HCT116 (cell line): ENCODE measurements around the gene OR2AE1. TPM values are rescaled to one million over a fixed set of nuclear protein-coding genes. Genes with fewer than 3 reads are reported as not detected.
"Not testable (repeated sequence)": the region's sequence is repeated elsewhere in the genome, so short reads cannot be mapped to it uniquely, and the experiment has no call there.

Experiments
- ATAC-seq: fragments of 200-7000 bp; cut with Tn5 transposase; 2 replicates; pipeline ENCODE4 v1.9.1; 2020; ENCODE audit warnings: mild to moderate bottlenecking, moderate library complexity
- BruUV-seq: library from RNA; stranded (reverse); fragments of 400-500 nt; replicated peaks from 2 replicates; lab custom pipeline; 2021; lab: Mats Ljungman, UMichigan
- CTCF ChIA-PET: fragments of 300-600 bp; sonication (Branson Sonifier 250); formaldehyde crosslinking; loops from one replicate; lab custom pipeline; 2021; ENCODE audit warnings: antibody characterized with exemption; lab: Charles Lee
- POLR2A ChIA-PET: fragments of 300-600, 350-600 bp; sonication (Branson Sonifier 250); formaldehyde crosslinking; loops from one replicate; lab custom pipeline; 2021; ENCODE audit warnings: antibody characterized with exemption; lab: Charles Lee
- RAD21 ChIA-PET, 2 experiments: fragments of 300-600 bp; sonication (Branson Sonifier 250); formaldehyde crosslinking; loops; one replicate each; lab custom pipeline; 2023; ENCODE audit warnings: low total read pairs in 2 of 2; ENCODE audit not compliant: uncharacterized antibody in 2 of 2, unreplicated experiment in 2 of 2, low non-redundant PET in 1 of 2; lab: Charles Lee
- DNase-seq: peaks from one replicate; pipeline ENCODE4 v3.0.0-alpha.2; 2010; ENCODE audit warnings: low read depth, low spot score
- H2AFZ ChIP-seq: fragments of 200-600 bp; shearing (Covaris generic), sonication (generic); 2 replicates; pipeline ENCODE4 v1.6.1; 2017; ENCODE audit warnings: low read depth, mixed run types, mixed read lengths, antibody characterized with exemption, low read length; ENCODE audit not compliant: poor library complexity, severe bottlenecking
- H3K27ac ChIP-seq: 2 replicates; pipeline ENCODE4 v1.5.1; 2012; ENCODE audit warnings: low read depth, low read length
- H3K27me3 ChIP-seq: fragments of 200-600 bp; sonication (generic); 2 replicates; pipeline ENCODE4 v1.6.1; 2016; ENCODE audit warnings: mixed run types, low read length, mixed read lengths; ENCODE audit not compliant: insufficient read depth
- H3K36me3 ChIP-seq, 2 experiments: fragments of 200-500 bp in 1 of 2; fragments of 200-600 bp in 1 of 2; sonication (Bioruptor generic) in 1 of 2; sonication (generic) in 1 of 2; 2 replicates each; pipeline versions ENCODE4 v1.5.1 to v1.6.1; 2014 to 2016; ENCODE audit warnings: low read length in 2 of 2, inconsistent platforms in 1 of 2, mixed read lengths in 1 of 2, mixed run types in 1 of 2; ENCODE audit not compliant: insufficient read depth in 2 of 2, control insufficient read depth in 1 of 2
- H3K4me1 ChIP-seq, 2 experiments: fragments of 200-600 bp in 1 of 2; sonication (generic) in 1 of 2; 2 replicates each; pipeline versions ENCODE4 v1.5.1 to v1.6.1; 2012 to 2017; ENCODE audit warnings: low read length in 2 of 2, inconsistent platforms in 1 of 2, mild to moderate bottlenecking in 1 of 2, mixed read lengths in 1 of 2, mixed run types in 1 of 2, moderate library complexity in 1 of 2; ENCODE audit not compliant: insufficient read depth in 2 of 2, control insufficient read depth in 1 of 2
- H3K4me2 ChIP-seq: fragments of 200-600 bp; sonication (generic); 2 replicates; pipeline ENCODE4 v1.6.1; 2017; ENCODE audit warnings: mixed run types, low read length, mixed read lengths
- H3K4me3 ChIP-seq, 2 experiments: fragments of 200-600 bp in 1 of 2; sonication (generic) in 1 of 2; replicated peaks in 1 of 2; 2 replicates each; pipeline ENCODE4 v1.5.1; 2011 to 2016; ENCODE audit warnings: low read length in 2 of 2, control low read depth in 1 of 2, low read depth in 1 of 2, mild to moderate bottlenecking in 1 of 2, mixed read lengths in 1 of 2, mixed run types in 1 of 2
- H3K79me2 ChIP-seq: fragments of 200-600 bp; sonication (generic); 2 replicates; pipeline ENCODE4 v1.6.1; 2017; ENCODE audit warnings: mild to moderate bottlenecking, mixed run types, low read length, moderate library complexity, mixed read lengths; ENCODE audit not compliant: insufficient read depth
- H3K9ac ChIP-seq: fragments of 200-600 bp; sonication (generic); 2 replicates; pipeline ENCODE4 v1.6.1; 2016; ENCODE audit warnings: low read length, mixed read lengths
- H3K9me2 ChIP-seq: fragments of 200-600 bp; sonication (generic), shearing (Covaris generic); 2 replicates; pipeline ENCODE4 v1.6.1; 2017; ENCODE audit warnings: mixed run types, mild to moderate bottlenecking, moderate library complexity; ENCODE audit not compliant: insufficient read depth
- H3K9me3 ChIP-seq, 2 experiments: fragments of 200-500 bp in 1 of 2; fragments of 200-600 bp in 1 of 2; sonication (Bioruptor generic) in 1 of 2; sonication (generic) in 1 of 2; 2 replicates each; pipeline ENCODE4 v1.6.1; 2014 to 2017; ENCODE audit warnings: low read length in 2 of 2, mixed read lengths in 2 of 2, inconsistent platforms in 1 of 2, low read depth in 1 of 2, mild to moderate bottlenecking in 1 of 2, mixed run types in 1 of 2, moderate library complexity in 1 of 2; ENCODE audit not compliant: control insufficient read depth in 1 of 2, insufficient read depth in 1 of 2
- H4K20me1 ChIP-seq: fragments of 200-600 bp; sonication (generic), shearing (Covaris generic); 2 replicates; pipeline ENCODE4 v1.6.1; 2017; ENCODE audit warnings: mixed run types, mild to moderate bottlenecking, moderate library complexity; ENCODE audit not compliant: insufficient read depth
- CEBPB ChIP-seq: IDR thresholded peaks from 2 replicates; pipeline ENCODE4 v1.6.1; 2012; ENCODE audit warnings: low read depth
- ELF1 ChIP-seq: IDR thresholded peaks from 2 replicates; pipeline ENCODE4 v1.6.1; 2012; ENCODE audit warnings: low read depth, borderline replicate concordance
- EZH2phosphoT487 ChIP-seq: fragments of 200-600 bp; IDR thresholded peaks from 2 replicates; pipeline ENCODE4 v1.6.1; 2018; ENCODE audit warnings: antibody characterized with exemption, borderline replicate concordance
- FOSL1 ChIP-seq: IDR thresholded peaks from 2 replicates; pipeline ENCODE4 v1.6.1; 2012; ENCODE audit warnings: low read depth
- POLR2A ChIP-seq: IDR thresholded peaks from 2 replicates; pipeline ENCODE4 v1.7.0; 2011; ENCODE audit warnings: borderline replicate concordance; ENCODE audit not compliant: insufficient read depth, insufficient read length; ENCODE audit errors: extremely low read depth
- POLR2AphosphoS5 ChIP-seq: IDR thresholded peaks from 2 replicates; pipeline ENCODE4 v1.6.1; 2011; ENCODE audit warnings: mild to moderate bottlenecking, low read depth, low read length, moderate library complexity
- RAD21 ChIP-seq: IDR thresholded peaks from 2 replicates; pipeline ENCODE4 v1.6.1; 2012; ENCODE audit warnings: low read depth, mild to moderate bottlenecking
- REST ChIP-seq: IDR thresholded peaks from 2 replicates; pipeline ENCODE4 v1.6.1; 2012; ENCODE audit warnings: low read depth
- SIN3A ChIP-seq: IDR thresholded peaks from 2 replicates; pipeline ENCODE4 v1.6.1; 2012; ENCODE audit warnings: low read depth
- SP1 ChIP-seq: IDR thresholded peaks from 2 replicates; pipeline ENCODE4 v1.6.1; 2012; ENCODE audit warnings: low read depth
- SRF ChIP-seq: IDR thresholded peaks from 2 replicates; pipeline ENCODE4 v1.6.1; 2012; ENCODE audit warnings: low read depth
- TCF7L2 ChIP-seq: IDR thresholded peaks from 2 replicates; pipeline ENCODE4 v1.7.0; 2011; ENCODE audit warnings: borderline replicate concordance, inconsistent platforms; ENCODE audit not compliant: insufficient read depth, insufficient read length; ENCODE audit errors: extremely low read depth
- ZFX ChIP-seq: fragments of 450-650 bp; IDR thresholded peaks from 2 replicates; pipeline ENCODE4 v1.6.1; 2017
- intact Hi-C: fragments of 100-400 bp; cut with micrococcal nuclease; formaldehyde crosslinking; loops from 2 replicates; pipeline ENCODE4 v1.10.0; 2022
- total RNA-seq: library from RNA; stranded (reverse); gene quantifications from one replicate; pipeline ENCODE4 v1.2.1, GENCODE V29; 2021; ENCODE audit not compliant: unreplicated experiment
- TF ChIP-seq, protein P1 (sequence below), 3 experiments: fragments of 200-600 bp in 1 of 3; sonication (generic) in 1 of 3; IDR thresholded peaks in 2 of 3; conservative IDR thresholded peaks in 1 of 3; 2 replicates each; pipeline ENCODE4 v1.5.1; 2012 to 2017; ENCODE audit warnings: low read depth in 2 of 3, low read length in 2 of 3, antibody characterized with exemption in 1 of 3, borderline replicate concordance in 1 of 3, control low read depth in 1 of 3, mild to moderate bottlenecking in 1 of 3, mixed read lengths in 1 of 3, mixed run types in 1 of 3, moderate library complexity in 1 of 3; ENCODE audit not compliant: insufficient read depth in 1 of 3
- TF ChIP-seq, protein P2 (sequence below): IDR thresholded peaks from 2 replicates; pipeline ENCODE4 v1.6.1; 2012

The OR2AE1 gene
- total RNA-seq, 1 experiment from 2014 or later: not detected

- no peaks in the 10 kb centered on the region for H3K36me3 ChIP-seq
- intact Hi-C loops: no loop called here
- ChIA-PET RAD21 (no interaction called here), CTCF (no interaction called here), POLR2A (no interaction called here)
- H4K20me1 ChIP-seq: no peaks in the 10 kb centered on the region
- H3K4me1 ChIP-seq: no peaks in the 10 kb centered on the region
- H2AFZ ChIP-seq: no peak overlapping the region
- no peak overlapping the region for H3K4me2 ChIP-seq
- no peaks in the 10 kb centered on the region for H3K9me2 ChIP-seq
- no peaks in the 10 kb centered on the region for H3K27me3 ChIP-seq
- TF ChIP-seq POLR2A: no peak
- TF ChIP-seq REST: no peak
- no peak for TF ChIP-seq EZH2phosphoT487
- no peak for TF ChIP-seq SIN3A
- TF ChIP-seq, protein P1, sequence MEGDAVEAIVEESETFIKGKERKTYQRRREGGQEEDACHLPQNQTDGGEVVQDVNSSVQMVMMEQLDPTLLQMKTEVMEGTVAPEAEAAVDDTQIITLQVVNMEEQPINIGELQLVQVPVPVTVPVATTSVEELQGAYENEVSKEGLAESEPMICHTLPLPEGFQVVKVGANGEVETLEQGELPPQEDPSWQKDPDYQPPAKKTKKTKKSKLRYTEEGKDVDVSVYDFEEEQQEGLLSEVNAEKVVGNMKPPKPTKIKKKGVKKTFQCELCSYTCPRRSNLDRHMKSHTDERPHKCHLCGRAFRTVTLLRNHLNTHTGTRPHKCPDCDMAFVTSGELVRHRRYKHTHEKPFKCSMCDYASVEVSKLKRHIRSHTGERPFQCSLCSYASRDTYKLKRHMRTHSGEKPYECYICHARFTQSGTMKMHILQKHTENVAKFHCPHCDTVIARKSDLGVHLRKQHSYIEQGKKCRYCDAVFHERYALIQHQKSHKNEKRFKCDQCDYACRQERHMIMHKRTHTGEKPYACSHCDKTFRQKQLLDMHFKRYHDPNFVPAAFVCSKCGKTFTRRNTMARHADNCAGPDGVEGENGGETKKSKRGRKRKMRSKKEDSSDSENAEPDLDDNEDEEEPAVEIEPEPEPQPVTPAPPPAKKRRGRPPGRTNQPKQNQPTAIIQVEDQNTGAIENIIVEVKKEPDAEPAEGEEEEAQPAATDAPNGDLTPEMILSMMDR (IDR thresholded peaks at IDR 0.05 in 2 of 3, conservative IDR thresholded peaks at IDR 0.05 in 1 of 3; ENCODE audit: borderline replicate concordance in 1 of 3, insufficient read depth in 1 of 3, low read depth in 2 of 3, low read length in 2 of 3): no peak
- TF ChIP-seq POLR2AphosphoS5: no peak
- no peak for TF ChIP-seq CEBPB
- TF ChIP-seq FOSL1: no peak
- no peak for TF ChIP-seq TCF7L2
- no peak for TF ChIP-seq ELF1
- no peak for TF ChIP-seq RAD21
- TF ChIP-seq SP1: no peak
- TF ChIP-seq, protein P2, sequence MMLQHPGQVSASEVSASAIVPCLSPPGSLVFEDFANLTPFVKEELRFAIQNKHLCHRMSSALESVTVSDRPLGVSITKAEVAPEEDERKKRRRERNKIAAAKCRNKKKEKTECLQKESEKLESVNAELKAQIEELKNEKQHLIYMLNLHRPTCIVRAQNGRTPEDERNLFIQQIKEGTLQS: no peak
- no peak for TF ChIP-seq ZFX
- no peak for TF ChIP-seq SRF
- no peak overlapping the region for H3K27ac ChIP-seq
- ATAC-seq: no peak
- BruUV-seq: no TSS peak
- no peaks in the 10 kb centered on the region for H3K79me2 ChIP-seq
- H3K9ac ChIP-seq: no peak overlapping the region
- no peak for DNase-seq
- H3K4me3 ChIP-seq: no peak overlapping the region
- no peaks in the 10 kb centered on the region for H3K9me3 ChIP-seq
Measured at GRCh38 chr7:99893280-99893679, 16.4 kb upstream of the OR2AE1 start.

DNA sequence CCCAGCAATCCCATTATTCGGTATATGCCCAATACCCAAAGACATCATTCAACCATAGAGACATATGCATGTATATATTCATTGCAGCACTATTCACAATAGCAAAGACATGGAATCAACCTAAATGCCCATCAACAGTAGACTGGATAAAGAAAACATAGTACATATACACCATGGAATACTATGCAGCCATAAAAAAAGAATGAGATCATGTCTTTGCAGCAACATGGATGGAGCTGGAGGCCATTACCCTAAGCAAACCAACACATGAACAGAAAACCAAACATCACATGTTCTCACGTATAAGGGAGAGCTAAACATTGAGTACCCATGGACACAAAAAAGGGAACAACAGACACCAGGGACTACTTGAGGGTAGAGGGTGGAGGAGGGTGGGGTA lies 13.5 kb upstream of the OR2AE1 start:
- H3K9me2 ChIP-seq, ATAC-seq, H3K9ac ChIP-seq, H3K4me1 ChIP-seq, CTCF ChIA-PET, H3K79me2 ChIP-seq, H3K4me3 ChIP-seq, RAD21 ChIA-PET, DNase-seq, POLR2A ChIA-PET, H3K27ac ChIP-seq, H4K20me1 ChIP-seq, intact Hi-C loops, H3K27me3 ChIP-seq, H2AFZ ChIP-seq, H3K9me3 ChIP-seq, BruUV-seq, H3K36me3 ChIP-seq, H3K4me2 ChIP-seq: not testable (repeated sequence)
